NCI-H526 (cell line): Measurements from ENCODE around the gene CXADR.
A peak's percentile ranks its signal among the peaks of the same experiment; 100 is the strongest.
"Not testable (repeated sequence)": the region's sequence is repeated elsewhere in the genome, so short reads cannot be mapped to it uniquely, and the experiment has no call there.

ENCODE experiments used
- DNase-seq, 2 experiments: peaks; one replicate each; lab custom pipeline; 2025; lab: John Stamatoyannopoulos, UW

The CXADR gene

GRCh38 chr21:17512253-17513213 lies at the start of gene CXADR:
TSS of gene CXADR (plus strand) at chr21:17513043. CDS start at chr21:17513130, 87 bp downstream.
- peak; percentile 78 to 96 for DNase-seq

- DNase-seq = no peak
These were observed 46.7 kb upstream of the CXADR start for GRCh38 chr21:17466166-17466565.

- peak; percentile 5 to 12 for DNase-seq
These were observed 45.5 kb upstream of the CXADR start for GRCh38 chr21:17467392-17467791.

DNA sequence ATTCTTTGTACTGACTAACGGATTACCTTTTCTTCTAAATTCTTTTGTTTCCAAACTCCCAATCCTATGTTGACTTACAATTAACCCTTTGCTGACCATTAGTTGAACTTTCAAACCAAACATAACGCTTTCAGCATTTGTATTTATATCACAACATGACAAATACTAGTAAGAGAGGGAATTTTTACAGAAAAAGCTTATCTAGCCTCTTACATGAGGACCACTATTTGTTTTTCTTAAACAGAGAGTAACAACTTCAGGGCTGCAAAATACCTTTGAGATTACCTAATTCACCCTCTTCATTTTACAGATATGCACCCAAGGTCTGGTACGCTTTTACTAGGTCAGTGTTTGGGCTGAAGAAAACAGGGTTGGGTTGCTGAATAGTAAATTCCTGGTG lies 45.0 kb upstream of the CXADR start:
- no peak for DNase-seq

- no peak for DNase-seq
These were observed 44.1 kb upstream of the CXADR start for GRCh38 chr21:17468698-17469097.

- DNase-seq = no peak
These were observed 43.1 kb upstream of the CXADR start for GRCh38 chr21:17469727-17470126.

GRCh38 chr21:17472182-17472581 lies 40.7 kb upstream of the CXADR start:
- DNase-seq = no peak

GRCh38 chr21:17472592-17473271 lies 40.1 kb upstream of the CXADR start:
- DNase-seq = no peak

DNA sequence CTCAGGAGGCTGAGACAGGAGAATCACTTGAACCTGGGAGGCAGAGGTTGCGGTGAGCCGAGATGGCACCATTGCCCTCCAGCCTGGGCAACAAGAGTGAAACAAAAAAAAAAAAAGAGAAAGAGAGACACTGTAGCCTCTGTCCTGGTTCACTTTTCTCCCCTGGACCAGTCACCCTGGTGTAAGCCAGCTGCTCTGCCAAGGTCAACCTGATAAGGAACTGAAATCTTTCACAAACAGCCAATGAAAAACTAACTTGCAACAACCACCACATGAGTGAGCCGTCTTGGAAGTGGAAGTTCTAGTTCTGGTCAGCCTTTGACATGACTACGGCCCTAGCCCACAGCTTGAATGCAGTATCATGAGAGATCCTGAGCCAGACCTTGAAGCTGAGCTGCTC lies 36.8 kb upstream of the CXADR start:
- no peak for DNase-seq

DNA sequence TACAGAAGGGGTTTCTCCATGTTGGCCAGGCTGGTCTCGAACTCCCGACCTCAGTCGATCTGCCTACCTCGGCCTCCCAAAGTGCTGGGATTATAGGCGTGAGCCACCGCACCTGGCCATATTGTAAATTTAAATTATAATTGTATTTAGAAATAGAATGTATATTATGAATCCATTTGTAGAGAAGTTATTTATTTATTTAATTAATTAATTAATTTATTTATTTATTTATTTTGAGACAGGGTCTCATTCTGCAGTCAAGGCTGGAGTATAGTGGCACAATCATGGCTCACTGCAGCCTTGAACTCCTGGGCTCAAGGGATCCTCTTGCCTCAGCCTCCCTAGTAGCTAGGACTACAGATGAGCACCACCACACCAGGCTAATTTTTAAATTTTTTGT lies 34.7 kb upstream of the CXADR start:
- DNase-seq = not testable (repeated sequence)

DNA sequence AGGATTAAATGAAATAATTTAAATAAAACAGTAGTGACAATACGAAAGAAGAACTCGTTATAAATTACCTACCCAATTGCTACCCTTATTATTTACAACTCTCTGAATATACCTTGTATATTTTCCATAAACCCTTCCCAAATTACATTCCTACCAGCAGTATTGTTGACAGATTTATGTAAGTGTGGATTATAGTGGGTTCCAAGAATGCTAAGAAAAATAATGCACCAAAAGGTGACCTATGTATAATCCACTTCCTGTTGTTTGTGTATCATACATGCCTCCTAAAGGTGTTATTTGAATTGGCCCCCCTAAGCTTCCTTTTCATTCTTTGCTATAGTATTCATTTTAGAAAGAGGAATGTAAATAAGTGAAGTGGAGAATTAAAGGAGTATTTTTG lies 33.2 kb upstream of the CXADR start:
- no peak for DNase-seq

- no peak for DNase-seq
These were observed 29.9 kb upstream of the CXADR start for GRCh38 chr21:17482928-17483327.

DNA sequence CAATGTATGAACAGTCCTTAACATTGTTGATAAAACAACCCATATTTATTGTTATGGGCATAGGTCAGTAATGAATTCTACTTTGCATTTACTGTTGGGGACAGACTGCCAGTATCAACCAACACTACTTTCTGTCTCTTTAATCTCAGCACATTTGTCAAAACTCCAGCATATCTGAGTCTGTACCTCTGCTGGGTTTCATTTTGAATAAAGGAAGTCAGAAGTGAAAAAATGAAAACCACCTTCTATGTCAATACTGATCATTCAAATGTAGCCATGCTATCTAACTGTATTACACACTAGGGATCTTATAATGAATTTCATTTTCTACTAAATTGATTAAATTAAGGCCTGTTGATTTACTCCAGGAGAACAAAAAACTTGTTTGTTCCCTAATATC lies 24.2 kb upstream of the CXADR start:
- DNase-seq = no peak

DNA sequence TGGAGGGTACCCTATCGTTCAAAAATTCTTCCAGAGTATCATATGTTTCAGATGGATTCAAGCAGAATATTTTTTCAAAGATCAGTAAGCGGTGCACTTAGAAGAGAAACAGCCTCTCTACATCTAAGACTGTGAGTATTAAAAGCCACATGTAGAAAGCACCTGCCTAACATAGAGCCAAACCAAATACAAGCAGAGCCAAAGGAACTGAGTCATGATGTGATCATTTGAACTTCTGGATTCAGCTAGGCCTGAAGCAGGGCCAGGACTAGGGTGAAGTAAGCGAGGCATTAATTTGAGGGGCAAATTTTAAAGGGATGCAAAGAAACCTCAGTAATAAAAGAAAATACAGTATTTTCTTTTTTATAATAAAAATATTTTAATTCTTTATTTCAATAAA lies 23.3 kb upstream of the CXADR start:
- DNase-seq = not testable (repeated sequence)

DNA sequence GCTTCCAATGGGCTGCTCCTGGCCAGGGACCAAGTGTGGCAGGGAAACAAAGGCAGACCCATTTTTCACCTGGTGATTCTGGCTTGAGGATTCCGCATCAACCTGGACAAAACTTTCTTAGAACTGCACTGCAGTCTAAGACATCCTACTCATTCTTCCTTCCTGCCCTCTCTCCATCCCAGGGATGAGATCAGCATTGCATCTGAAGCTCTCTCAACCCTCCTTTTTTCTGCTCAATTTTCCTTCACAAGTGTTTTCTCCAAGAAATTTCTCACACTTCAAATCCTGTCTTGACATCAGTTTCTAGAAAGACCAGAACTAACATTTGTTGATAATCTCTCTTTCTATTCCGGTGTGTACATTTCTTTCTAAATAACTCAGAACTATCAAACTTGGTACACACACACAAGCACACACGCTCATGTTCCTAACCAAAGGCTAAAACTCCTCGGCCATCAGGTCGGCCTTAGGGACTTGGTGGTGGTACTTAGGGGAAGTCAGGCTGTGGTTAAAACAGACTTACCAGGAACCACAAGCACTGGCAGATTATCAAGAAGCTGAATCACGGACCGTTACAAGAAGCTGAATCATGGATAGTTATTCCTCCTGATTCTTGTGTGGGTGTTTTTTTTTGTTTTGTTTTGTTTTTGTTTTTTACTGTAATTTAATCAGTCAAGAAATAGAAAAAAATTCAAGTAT lies 21.0 kb upstream of the CXADR start:
- DNase-seq = no peak

GRCh38 chr21:17492415-17493168 lies 20.3 kb upstream of the CXADR start:
- DNase-seq = no peak

DNA sequence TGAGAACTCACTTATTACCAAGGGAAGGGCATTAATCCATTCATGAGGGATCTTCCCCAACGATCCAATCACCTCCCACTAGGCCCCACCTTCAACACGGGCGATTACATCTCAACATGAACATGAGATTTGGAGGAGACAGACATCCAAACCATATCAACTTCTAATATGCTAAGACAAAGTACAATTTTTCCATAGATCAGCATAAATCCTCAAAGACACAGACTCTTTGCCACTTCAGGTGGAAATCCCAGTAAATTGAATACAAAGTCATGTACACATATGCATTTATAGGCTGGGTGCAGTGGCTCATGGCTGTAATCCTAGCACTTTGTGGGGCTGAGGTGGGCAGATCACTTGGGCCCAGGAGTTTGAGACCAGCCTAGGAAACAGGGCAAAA lies 18.8 kb upstream of the CXADR start:
- DNase-seq = no peak

DNA sequence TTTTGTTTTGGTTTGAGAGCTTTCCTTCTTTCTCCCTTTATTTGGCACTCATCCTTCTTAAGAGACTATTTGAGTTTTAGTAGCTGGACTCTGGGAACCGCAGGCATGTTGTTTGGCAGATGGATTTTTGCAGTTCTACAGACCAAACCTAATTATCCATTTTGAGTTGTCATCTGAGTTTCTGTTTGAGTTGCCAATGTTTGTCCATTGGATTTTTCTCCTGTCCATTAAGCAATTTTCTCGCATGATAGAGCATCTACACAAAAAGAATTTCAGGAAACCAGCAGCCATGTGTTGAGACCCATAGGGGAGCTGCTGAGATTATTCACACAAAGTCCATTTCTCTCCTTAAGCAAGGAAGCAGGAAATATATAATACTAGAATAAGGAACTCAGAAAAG lies 17.2 kb upstream of the CXADR start:
- no peak for DNase-seq

- no peak for DNase-seq
These were observed 15.5 kb upstream of the CXADR start for GRCh38 chr21:17497316-17497715.

GRCh38 chr21:17498586-17498985 lies 14.3 kb upstream of the CXADR start:
- no peak for DNase-seq

DNA sequence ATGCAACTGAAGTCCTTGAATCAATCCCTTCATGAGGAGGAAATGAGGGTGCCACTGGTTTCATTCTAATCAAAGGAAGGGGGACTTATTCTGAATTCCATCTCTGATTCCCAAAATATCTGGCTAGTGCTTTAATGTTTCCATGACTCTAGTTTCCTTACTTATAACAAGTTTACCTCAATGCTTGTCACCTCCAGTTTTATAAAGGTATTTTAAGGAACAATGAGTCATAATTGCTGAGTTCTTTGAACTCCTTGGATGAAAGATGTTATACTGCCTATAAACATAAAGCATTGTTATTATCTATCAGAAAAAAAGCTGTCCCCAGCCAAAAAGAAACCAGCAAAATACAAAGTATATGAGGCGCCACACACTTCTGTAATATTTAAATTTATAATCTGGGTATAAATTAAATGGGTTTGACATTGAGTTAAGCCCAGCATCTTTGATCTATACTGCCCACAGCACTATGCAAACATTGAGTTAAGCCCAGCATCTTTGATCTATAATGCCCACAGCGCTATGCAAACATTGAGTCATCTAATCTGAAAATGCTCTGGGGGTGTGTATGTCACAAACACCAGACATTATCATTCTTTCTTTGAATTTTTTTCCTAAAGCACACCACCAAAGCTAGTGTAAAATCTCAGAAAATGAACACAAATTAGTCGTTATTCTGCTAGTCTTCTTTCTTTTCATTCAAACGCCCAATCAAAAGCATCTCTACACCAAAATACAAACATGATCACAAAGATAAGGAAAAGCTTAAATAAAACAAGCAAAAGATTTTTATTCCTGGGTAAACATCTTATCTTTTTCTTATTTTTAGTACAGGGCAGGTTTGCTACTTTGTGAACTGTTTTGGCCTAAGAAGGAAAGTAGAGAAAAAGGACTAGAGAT lies 11.5 kb upstream of the CXADR start:
- DNase-seq = no peak
